Psoas muscle (tissue), 8 donors: ENCODE data around the gene CDRT15. TPM values are rescaled to one million over a fixed set of nuclear protein-coding genes. Genes with fewer than 3 reads are reported as not detected.
A peak's percentile ranks its signal among the peaks of the same experiment; 100 is the strongest.

Experiments
- ATAC-seq, 4 donors: fragments of 200-7000 bp; cut with Tn5 transposase; one replicate each; pipeline ENCODE4 v1.9.1; 2020; ENCODE audit warnings: moderate library complexity in 3 of 4, mild to moderate bottlenecking in 2 of 4
- DNase-seq, 2 donors: peaks; one replicate each; pipeline ENCODE4 v3.0.0-alpha.2; 2020
- H3K27ac ChIP-seq: fragments of 200-600 bp; one replicate; pipeline ENCODE4 v1.8.0; 2022
- H3K27me3 ChIP-seq, 3 donors: fragments of 200-600 bp in 1 of 3; one replicate each; pipeline versions ENCODE4 v1.6.1 to v1.8.0; 2013 to 2022; ENCODE audit warnings: low read length in 2 of 3, mild to moderate bottlenecking in 2 of 3, moderate library complexity in 1 of 3; ENCODE audit not compliant: insufficient read depth in 3 of 3
- H3K36me3 ChIP-seq, 2 donors: fragments of 200-600 bp in 1 of 2; one replicate each; pipeline versions ENCODE4 v1.6.1 to v1.8.0; 2013 to 2022; ENCODE audit warnings: low read depth in 1 of 2, mild to moderate bottlenecking in 1 of 2, moderate library complexity in 1 of 2; ENCODE audit not compliant: insufficient read depth in 1 of 2
- H3K4me1 ChIP-seq: fragments of 200-600 bp; one replicate; pipeline ENCODE4 v1.8.0; 2022
- H3K4me3 ChIP-seq: fragments of 200-600 bp; one replicate; pipeline ENCODE4 v1.8.0; 2022; ENCODE audit warnings: mild to moderate bottlenecking
- H3K9me3 ChIP-seq: fragments of 200-600 bp; one replicate; pipeline ENCODE4 v1.8.0; 2022
- WGBS, 3 donors: extraction: QIAGEN DNeasy Blood & Tissue Kit; methylation state at CpG; one replicate each; pipeline versions ENCODE4 v1.1.6 to v1.1.7; 2013; 5-methylcytosine and 5-hydroxymethylcytosine counted together
- intact Hi-C, 2 donors: fragments of 100-400 bp; cut with DNase I; formaldehyde crosslinking; loops; one replicate each; pipeline versions ENCODE4 v1.11.0 to v1.14.2; 2022
- polyA plus RNA-seq, 3 donors: library from polyadenylated mRNA; stranded (reverse); fragments of 200-250 nt; gene quantifications; one replicate each; pipeline ENCODE4 v1.2.3, GENCODE V29; 2013
- total RNA-seq, 4 donors: library from RNA; stranded (reverse); fragmentation: NEBNext Ultra II Directional in 2 of 4; extraction: Animal tissue kit (Norgen Biotek cat#: 25700) in 2 of 4; gene quantifications; one replicate each; pipeline versions ENCODE4 v1.2.1 to v1.2.4, GENCODE V29; 2021 to 2023
- TF ChIP-seq, protein P1 (sequence below): fragments of 200-600 bp; IDR thresholded peaks from one replicate; pipeline ENCODE4 v1.8.0; 2022; ENCODE audit warnings: antibody characterized with exemption
- donor health status: healthy with polysubstance abuse.
- donor health status: DM: no; HTN: no; CAD: no; lungs with moderate emphysema.
- donor health status: Bipolar disorder and iron deficiency.
- donor health status: healthy.
- donor health status: DM: yes; HTN: yes; CAD: no.
- donor health status: DM: no; HTN: no; CAD: no.
- donor health status: DM: no; HTN: no; CAD: no.
- donor health status: DM: yes; HTN: yes; CAD: no.

CDRT15 gene
- total and polyA plus RNA-seq, 7 donors = not detected

DNA sequence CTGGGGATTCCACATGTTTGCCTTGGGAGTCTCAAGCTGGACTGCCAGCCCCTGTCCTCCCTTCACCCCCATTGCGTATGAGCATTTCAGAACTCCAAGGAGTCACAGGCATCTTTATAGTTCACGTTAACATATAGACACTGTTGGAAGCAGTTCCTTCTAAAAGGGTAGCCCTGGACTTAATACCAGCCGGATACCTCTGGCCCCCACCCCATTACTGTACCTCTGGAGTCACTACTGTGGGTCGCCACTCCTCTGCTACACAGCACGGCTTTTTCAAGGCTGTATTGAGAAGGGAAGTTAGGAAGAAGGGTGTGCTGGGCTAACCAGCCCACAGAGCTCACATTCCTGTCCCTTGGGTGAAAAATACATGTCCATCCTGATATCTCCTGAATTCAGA lies 28.9 kb downstream of the CDRT15 start:
- WGBS, 3 donors = 94 to 99% (median 96%) methylated on average over 5 of the region's 5 CpGs
- DNase-seq (no peak), ATAC-seq (no peak)
- peaks cover 0 to 12% of the 10 kb centered on the region in 2 donors for H3K36me3 ChIP-seq
- TF ChIP-seq, protein P1, sequence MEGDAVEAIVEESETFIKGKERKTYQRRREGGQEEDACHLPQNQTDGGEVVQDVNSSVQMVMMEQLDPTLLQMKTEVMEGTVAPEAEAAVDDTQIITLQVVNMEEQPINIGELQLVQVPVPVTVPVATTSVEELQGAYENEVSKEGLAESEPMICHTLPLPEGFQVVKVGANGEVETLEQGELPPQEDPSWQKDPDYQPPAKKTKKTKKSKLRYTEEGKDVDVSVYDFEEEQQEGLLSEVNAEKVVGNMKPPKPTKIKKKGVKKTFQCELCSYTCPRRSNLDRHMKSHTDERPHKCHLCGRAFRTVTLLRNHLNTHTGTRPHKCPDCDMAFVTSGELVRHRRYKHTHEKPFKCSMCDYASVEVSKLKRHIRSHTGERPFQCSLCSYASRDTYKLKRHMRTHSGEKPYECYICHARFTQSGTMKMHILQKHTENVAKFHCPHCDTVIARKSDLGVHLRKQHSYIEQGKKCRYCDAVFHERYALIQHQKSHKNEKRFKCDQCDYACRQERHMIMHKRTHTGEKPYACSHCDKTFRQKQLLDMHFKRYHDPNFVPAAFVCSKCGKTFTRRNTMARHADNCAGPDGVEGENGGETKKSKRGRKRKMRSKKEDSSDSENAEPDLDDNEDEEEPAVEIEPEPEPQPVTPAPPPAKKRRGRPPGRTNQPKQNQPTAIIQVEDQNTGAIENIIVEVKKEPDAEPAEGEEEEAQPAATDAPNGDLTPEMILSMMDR = no peak
- no peak overlapping the region for H3K4me3 ChIP-seq
- no peak overlapping the region for H3K27ac ChIP-seq
- intact Hi-C loops = no loop called here
- H3K9me3 ChIP-seq = no peaks in the 10 kb centered on the region
- H3K4me1 ChIP-seq = peaks cover 8% of the 10 kb centered on the region
- H3K27me3 ChIP-seq = no peaks in the 10 kb centered on the region

DNA sequence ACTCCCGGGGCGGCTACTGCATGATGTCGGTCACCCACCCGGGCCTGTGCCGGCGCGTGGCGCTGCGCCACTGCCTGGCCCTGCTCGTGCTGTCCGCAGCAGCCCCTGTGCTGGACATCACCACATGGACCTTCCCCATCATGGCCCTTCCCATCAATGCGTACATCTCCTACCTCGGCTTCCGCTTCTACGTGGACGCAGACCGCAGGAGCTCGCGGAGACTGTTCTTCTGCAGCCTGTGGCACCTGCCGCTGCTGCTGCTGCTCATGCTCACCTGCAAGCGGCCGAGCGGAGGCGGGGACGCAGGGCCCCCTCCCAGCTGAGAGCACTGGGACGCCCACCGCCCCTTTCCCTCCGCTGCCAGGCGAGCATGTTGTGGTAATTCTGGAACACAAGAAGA lies 29.8 kb downstream of the CDRT15 start:
- Histone ChIP-seq H3K4me3 (no peak overlapping the region), H3K9me3 (no peaks in the 10 kb centered on the region), H3K36me3 (peaks cover 0 to 12% of the 10 kb centered on the region in 2 donors), H3K27me3 (no peaks in the 10 kb centered on the region), H3K27ac (no peak overlapping the region), H3K4me1 (peaks cover 9% of the 10 kb centered on the region)
- ATAC-seq (no peak), DNase-seq (no peak)
- intact Hi-C loops = no loop called here
- 96 to 98% (median 97%) methylated on average over 29 of the region's 29 CpGs for WGBS, 3 donors
- TF ChIP-seq, protein P1 = no peak

DNA sequence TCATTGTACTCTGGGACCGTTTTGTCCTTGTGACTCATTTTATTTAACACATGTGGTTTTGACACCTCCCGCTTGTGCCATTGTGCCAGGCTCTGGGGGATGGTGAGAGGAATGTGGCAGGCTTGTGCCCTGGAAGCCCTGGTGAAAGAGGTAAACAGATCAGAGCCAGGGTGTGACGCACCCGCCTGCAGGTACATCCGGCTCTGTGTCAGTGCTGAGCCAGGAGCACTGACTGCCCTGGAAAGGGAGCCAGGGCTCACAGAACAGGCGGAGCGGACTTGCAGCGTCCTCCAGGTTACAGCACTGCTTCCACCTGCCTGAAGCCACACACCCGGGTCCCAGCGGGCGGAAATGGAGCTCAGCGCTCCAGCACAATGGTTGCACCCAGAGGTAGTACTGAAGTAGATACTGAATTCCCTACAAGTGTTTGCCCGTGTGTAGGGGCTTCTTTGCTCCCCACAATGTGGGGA lies 30.6 kb downstream of the CDRT15 start:
- peak; percentile 78 to 92 for DNase-seq
- TF ChIP-seq, protein P1 = no peak
- 53 to 76% (median 54%) methylated on average over 13 of the region's 13 CpGs for WGBS, 3 donors
- Histone ChIP-seq H3K9me3 (no peaks in the 10 kb centered on the region), H3K4me1 (peaks cover 9% of the 10 kb centered on the region), H3K27me3 (no peaks in the 10 kb centered on the region), H3K4me3 (no peak overlapping the region), H3K27ac (peak overlapping the region; percentile 0), H3K36me3 (peaks cover 0 to 12% of the 10 kb centered on the region in 2 donors)
- ATAC-seq = peak; percentile 92 to 95 (median 94)
- intact Hi-C loops = no loop called here

DNA sequence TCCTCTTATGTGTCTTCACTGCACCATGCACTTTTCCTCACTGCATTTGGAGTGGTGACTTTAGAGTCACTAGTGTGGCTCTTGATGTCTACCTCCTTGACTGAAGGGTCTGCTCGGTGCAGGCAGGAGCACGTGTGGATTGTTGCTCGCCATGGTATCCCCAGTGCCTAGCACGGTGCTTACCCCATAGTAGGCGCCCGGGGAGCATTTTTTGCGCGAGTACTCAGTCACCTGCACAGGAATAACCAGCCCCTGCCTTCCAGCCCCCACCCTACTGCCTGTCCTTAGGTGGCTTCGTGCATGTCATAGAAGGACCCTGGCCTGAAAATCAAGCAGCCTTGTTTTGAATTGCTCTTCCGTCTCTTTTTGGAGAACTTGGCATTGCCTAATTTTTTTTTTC lies 31.3 kb downstream of the CDRT15 start:
- peaks cover 0 to 12% of the 10 kb centered on the region in 2 donors for H3K36me3 ChIP-seq
- no peaks in the 10 kb centered on the region for H3K27me3 ChIP-seq
- 92 to 97% (median 95%) methylated on average over 10 of the region's 10 CpGs for WGBS, 3 donors

More for the DNA sequence above, 31.3 kb downstream of the CDRT15 start:
- H3K27ac ChIP-seq = peak overlapping the region; percentile 0
- ATAC-seq (no peak), DNase-seq (no peak)
- TF ChIP-seq, protein P1 = no peak
- H3K4me1 ChIP-seq = peaks cover 9% of the 10 kb centered on the region
- H3K9me3 ChIP-seq = no peaks in the 10 kb centered on the region
- H3K4me3 ChIP-seq = no peak overlapping the region
- intact Hi-C loops = no loop called here
